T-helper 17 cell (primary cell): ENCODE measurements around the gene DFFA. TPM values are rescaled to one million over a fixed set of nuclear protein-coding genes. Genes with fewer than 3 reads are reported as not detected.
"Not testable (repeated sequence)": the region's sequence is repeated elsewhere in the genome, so short reads cannot be mapped to it uniquely, and the experiment has no call there.

Source experiments
- ATAC-seq: fragments of 150-1000 bp; cut with Tn5 transposase; 2 replicates; pipeline ENCODE4 v1.10.0; 2021; ENCODE audit warnings: mild to moderate bottlenecking, moderate library complexity
- DNase-seq, 3 donors: peaks; one replicate each; pipeline versions ENCODE4 v3.0.0 to v3.0.0-alpha.2; 2020 to 2021
- H3K9me3 ChIP-seq: one replicate; pipeline ENCODE4 v1.7.0; 2013; ENCODE audit warnings: low read length, mild to moderate bottlenecking; ENCODE audit not compliant: control insufficient read depth, poor library complexity, severe bottlenecking
- H3K27ac Mint-ChIP-seq: one replicate; pipeline ENCODE4 v1.8.0; 2022; ENCODE audit warnings: mild to moderate bottlenecking, moderate library complexity, mixed read lengths
- H3K27me3 Mint-ChIP-seq: one replicate; pipeline ENCODE4 v1.8.0; 2022; ENCODE audit warnings: mixed read lengths
- H3K36me3 Mint-ChIP-seq: one replicate; pipeline ENCODE4 v1.8.0; 2022; ENCODE audit warnings: low read depth, mixed read lengths
- H3K4me1 Mint-ChIP-seq: one replicate; pipeline ENCODE4 v1.8.0; 2022; ENCODE audit warnings: mild to moderate bottlenecking, mixed read lengths
- H3K4me3 Mint-ChIP-seq: one replicate; pipeline ENCODE4 v1.8.0; 2022; ENCODE audit warnings: mild to moderate bottlenecking, moderate library complexity, mixed read lengths
- total RNA-seq, 4 donors: library from RNA in 2 of 4; stranded (reverse) in 2 of 4; gene quantifications; one replicate each; pipeline ENCODE4 v1.2.3 and lab custom pipeline; 2022 to 2026

The DFFA gene
- total RNA-seq, 2 donors from 2014 or later, result 14.6 to 15.1 TPM

GRCh38 chr1:10426535-10426848, 45.8 kb downstream of the DFFA start:
- H3K4me1 Mint-ChIP-seq, result peaks cover 16% of the 10 kb centered on the region
- not testable (repeated sequence) for H3K27ac Mint-ChIP-seq, ATAC-seq, H3K4me3 Mint-ChIP-seq, H3K27me3 Mint-ChIP-seq, H3K36me3 Mint-ChIP-seq, H3K9me3 ChIP-seq, DNase-seq

GRCh38 chr1:10425826-10426534, 46.3 kb downstream of the DFFA start:
- not testable (repeated sequence) for DNase-seq, H3K36me3 Mint-ChIP-seq, H3K27ac Mint-ChIP-seq, ATAC-seq, H3K27me3 Mint-ChIP-seq, H3K9me3 ChIP-seq, H3K4me3 Mint-ChIP-seq
- H3K4me1 Mint-ChIP-seq, result peaks cover 11% of the 10 kb centered on the region

- no peak for ATAC-seq
- Mint-ChIP-seq H3K27ac (no peak overlapping the region), H3K36me3 (peaks cover 2% of the 10 kb centered on the region), H3K4me1 (peaks cover 4% of the 10 kb centered on the region), H3K27me3 (no peaks in the 10 kb centered on the region), H3K4me3 (no peak overlapping the region)
- H3K9me3 ChIP-seq, result no peaks in the 10 kb centered on the region
- DNase-seq, result no peak
Observed at GRCh38 chr1:10424651-10425050, 47.7 kb downstream of the DFFA start.

GRCh38 chr1:10424034-10424433, 48.3 kb downstream of the DFFA start:
- Mint-ChIP-seq H3K27ac (no peak overlapping the region), H3K36me3 (peaks cover 6% of the 10 kb centered on the region), H3K27me3 (no peaks in the 10 kb centered on the region), H3K4me1 (peaks cover 5% of the 10 kb centered on the region), H3K4me3 (no peak overlapping the region)
- ATAC-seq (no peak), DNase-seq (no peak)
- H3K9me3 ChIP-seq, result no peaks in the 10 kb centered on the region

GRCh38 chr1:10421637-10422036, 50.7 kb downstream of the DFFA start:
- no peak overlapping the region for H3K27ac Mint-ChIP-seq
- ATAC-seq (no peak), DNase-seq (no peak)
- peaks cover 3% of the 10 kb centered on the region for H3K4me1 Mint-ChIP-seq
- no peak overlapping the region for H3K4me3 Mint-ChIP-seq
- H3K36me3 Mint-ChIP-seq, result peaks cover 12% of the 10 kb centered on the region
- H3K9me3 ChIP-seq, result no peaks in the 10 kb centered on the region
- H3K27me3 Mint-ChIP-seq, result no peaks in the 10 kb centered on the region

GRCh38 chr1:10419351-10419750, 53.0 kb downstream of the DFFA start:
- DNase-seq (no peak), ATAC-seq (no peak)
- Mint-ChIP-seq H3K4me1 (peaks cover 3% of the 10 kb centered on the region), H3K36me3 (peaks cover 15% of the 10 kb centered on the region), H3K4me3 (no peak overlapping the region), H3K27me3 (no peaks in the 10 kb centered on the region), H3K27ac (no peak overlapping the region)
- no peaks in the 10 kb centered on the region for H3K9me3 ChIP-seq

- H3K36me3 Mint-ChIP-seq, result peaks cover 15% of the 10 kb centered on the region
Observed at GRCh38 chr1:10418741-10419140, 53.6 kb downstream of the DFFA start.

GRCh38 chr1:10415967-10416366, 56.4 kb downstream of the DFFA start:
- not testable (repeated sequence) for H3K27me3 Mint-ChIP-seq, H3K9me3 ChIP-seq, ATAC-seq, H3K4me3 Mint-ChIP-seq, H3K4me1 Mint-ChIP-seq, DNase-seq
- Mint-ChIP-seq H3K27ac (peak overlapping the region; percentile 24), H3K36me3 (peaks cover 17% of the 10 kb centered on the region)

More at GRCh38 chr1:10418741-10419140, 53.6 kb downstream of the DFFA start:
- not testable (repeated sequence) for H3K9me3 ChIP-seq, ATAC-seq, H3K4me1 Mint-ChIP-seq, H3K27me3 Mint-ChIP-seq, H3K27ac Mint-ChIP-seq, DNase-seq, H3K4me3 Mint-ChIP-seq

- no peaks in the 10 kb centered on the region for H3K27me3 Mint-ChIP-seq
- no peak overlapping the region for H3K27ac Mint-ChIP-seq
- DNase-seq (no peak), ATAC-seq (peak; percentile 59)
- no peaks in the 10 kb centered on the region for H3K9me3 ChIP-seq
- H3K36me3 Mint-ChIP-seq, result peaks cover 17% of the 10 kb centered on the region
- H3K4me3 Mint-ChIP-seq, result no peak overlapping the region
- H3K4me1 Mint-ChIP-seq, result peaks cover 3% of the 10 kb centered on the region
Observed at GRCh38 chr1:10415211-10415930, 57.0 kb downstream of the DFFA start.

GRCh38 chr1:10407201-10407600, 65.1 kb downstream of the DFFA start:
- Mint-ChIP-seq H3K36me3 (peaks cover 3% of the 10 kb centered on the region), H3K27ac (no peak overlapping the region), H3K4me1 (peaks cover 4% of the 10 kb centered on the region), H3K4me3 (no peak overlapping the region), H3K27me3 (no peaks in the 10 kb centered on the region)
- H3K9me3 ChIP-seq, result no peaks in the 10 kb centered on the region
- DNase-seq (no peak), ATAC-seq (no peak)

Other genes with a start within 250 kb of the DFFA start
- 10 to 100 TPM; 22.7 to 40.0 TPM for gene PGD, start 73.5 kb downstream of the DFFA start, total RNA-seq
- 1 to 10 TPM; 3.8 to 6.3 TPM for gene CENPS, start 42.1 kb downstream of the DFFA start, total RNA-seq
- gene CORT, start 22.5 kb downstream of the DFFA start, total RNA-seq, result under 1 TPM; 0.42 to 0.52 TPM
- gene PEX14, start 2.4 kb upstream of the DFFA start, total RNA-seq, result 10 to 100 TPM; 16.0 TPM